ENCODE data around the gene RAB3GAP1.

The RAB3GAP1 gene

DNA sequence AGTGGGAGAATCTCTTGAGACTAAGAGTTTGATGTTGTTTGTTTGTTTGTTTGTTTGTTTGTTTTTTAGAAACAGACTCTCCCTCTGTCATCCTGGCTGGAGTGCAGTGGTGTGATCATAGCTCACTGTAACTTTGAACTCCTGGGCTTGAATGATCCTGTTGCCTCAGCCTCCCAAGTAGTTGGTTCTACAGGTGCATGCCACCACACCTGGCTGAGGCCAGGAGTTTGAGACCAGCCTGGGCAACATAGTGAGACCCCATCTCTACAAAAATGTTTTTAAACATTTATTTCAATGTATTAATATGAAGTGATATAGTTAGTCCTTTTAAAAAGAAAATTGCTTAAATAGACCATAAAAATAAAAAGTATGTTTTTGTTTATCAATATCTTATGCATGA, 40.5 kb upstream of the RAB3GAP1 start:
- no peaks in the 10 kb centered on the region for H3K4me1 ChIP-seq (ENCODE audit: insufficient read depth, low read length)
- H3K27me3 ChIP-seq (ENCODE audit: insufficient read depth, low read length, poor library complexity): no peaks in the 10 kb centered on the region
- H3K9ac ChIP-seq (ENCODE audit: low read depth, low read length): no peak overlapping the region
- H3K79me2 ChIP-seq (ENCODE audit: insufficient read depth, low read length): no peaks in the 10 kb centered on the region
- no peaks in the 10 kb centered on the region for H4K20me1 ChIP-seq (ENCODE audit: insufficient read depth, low read length)
- H3K27ac ChIP-seq (ENCODE audit: low read length): no peak overlapping the region
- no peaks in the 10 kb centered on the region for H3K9me3 ChIP-seq (ENCODE audit: insufficient read depth, low read length, severe bottlenecking)
- DNase-seq: no peak
- H3K4me3 ChIP-seq (ENCODE audit: low read depth in 1 of 2, low read length in 2 of 2): no peak overlapping the region
- H3K4me2 ChIP-seq (ENCODE audit: insufficient read depth, low read length): no peak overlapping the region
- TF ChIP-seq, protein P1, sequence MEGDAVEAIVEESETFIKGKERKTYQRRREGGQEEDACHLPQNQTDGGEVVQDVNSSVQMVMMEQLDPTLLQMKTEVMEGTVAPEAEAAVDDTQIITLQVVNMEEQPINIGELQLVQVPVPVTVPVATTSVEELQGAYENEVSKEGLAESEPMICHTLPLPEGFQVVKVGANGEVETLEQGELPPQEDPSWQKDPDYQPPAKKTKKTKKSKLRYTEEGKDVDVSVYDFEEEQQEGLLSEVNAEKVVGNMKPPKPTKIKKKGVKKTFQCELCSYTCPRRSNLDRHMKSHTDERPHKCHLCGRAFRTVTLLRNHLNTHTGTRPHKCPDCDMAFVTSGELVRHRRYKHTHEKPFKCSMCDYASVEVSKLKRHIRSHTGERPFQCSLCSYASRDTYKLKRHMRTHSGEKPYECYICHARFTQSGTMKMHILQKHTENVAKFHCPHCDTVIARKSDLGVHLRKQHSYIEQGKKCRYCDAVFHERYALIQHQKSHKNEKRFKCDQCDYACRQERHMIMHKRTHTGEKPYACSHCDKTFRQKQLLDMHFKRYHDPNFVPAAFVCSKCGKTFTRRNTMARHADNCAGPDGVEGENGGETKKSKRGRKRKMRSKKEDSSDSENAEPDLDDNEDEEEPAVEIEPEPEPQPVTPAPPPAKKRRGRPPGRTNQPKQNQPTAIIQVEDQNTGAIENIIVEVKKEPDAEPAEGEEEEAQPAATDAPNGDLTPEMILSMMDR (IDR thresholded peaks at IDR 0.05; ENCODE audit: borderline replicate concordance, extremely low read depth, low read length, poor library complexity, severe bottlenecking): no peak
- no peak for TF ChIP-seq EZH2 (IDR thresholded peaks at IDR 0.05; ENCODE audit: borderline replicate concordance, low read depth, low read length, severe bottlenecking)
- no peak for ATAC-seq (ENCODE audit: insufficient read depth, low read depth)
- no peaks in the 10 kb centered on the region for H3K36me3 ChIP-seq (ENCODE audit: insufficient read depth, low read length)
- no peak overlapping the region for H2AFZ ChIP-seq (ENCODE audit: low read depth, low read length)

DNA sequence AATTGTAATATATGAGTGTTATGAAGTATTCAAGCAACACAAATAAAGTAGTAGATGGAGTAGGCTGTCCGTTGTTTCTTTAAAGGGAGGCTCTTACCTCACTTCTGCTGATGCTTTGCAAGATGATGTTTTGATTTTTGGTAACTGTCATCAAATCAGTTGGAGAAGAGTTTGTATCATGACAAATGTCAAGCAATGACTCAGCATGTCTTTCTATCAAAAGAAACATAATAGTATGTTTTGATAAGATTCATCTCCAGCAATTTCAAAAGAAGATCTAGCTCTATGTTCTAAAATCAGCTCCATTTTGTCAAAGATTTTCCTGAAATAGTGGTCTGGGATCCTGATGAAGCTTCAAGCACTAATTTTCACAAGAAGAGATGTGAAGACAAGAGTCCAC, 30.5 kb upstream of the RAB3GAP1 start:
- H3K79me2 ChIP-seq (ENCODE audit: insufficient read depth, low read length): no peaks in the 10 kb centered on the region
- no peak overlapping the region for H3K4me3 ChIP-seq (ENCODE audit: low read depth in 1 of 2, low read length in 2 of 2)
- H3K27me3 ChIP-seq (ENCODE audit: insufficient read depth, low read length, poor library complexity): no peaks in the 10 kb centered on the region
- no peak overlapping the region for H3K9ac ChIP-seq (ENCODE audit: low read depth, low read length)
- no peak overlapping the region for H3K27ac ChIP-seq (ENCODE audit: low read length)
- H3K36me3 ChIP-seq (ENCODE audit: insufficient read depth, low read length): no peaks in the 10 kb centered on the region
- H4K20me1 ChIP-seq (ENCODE audit: insufficient read depth, low read length): no peaks in the 10 kb centered on the region
- TF ChIP-seq, protein P1 (IDR thresholded peaks at IDR 0.05; ENCODE audit: borderline replicate concordance, extremely low read depth, low read length, poor library complexity, severe bottlenecking): no peak
- TF ChIP-seq EZH2 (IDR thresholded peaks at IDR 0.05; ENCODE audit: borderline replicate concordance, low read depth, low read length, severe bottlenecking): no peak
- no peaks in the 10 kb centered on the region for H3K9me3 ChIP-seq (ENCODE audit: insufficient read depth, low read length, severe bottlenecking)
- DNase-seq: no peak
- no peak overlapping the region for H2AFZ ChIP-seq (ENCODE audit: low read depth, low read length)
- no peak for ATAC-seq (ENCODE audit: insufficient read depth, low read depth)
- no peaks in the 10 kb centered on the region for H3K4me1 ChIP-seq (ENCODE audit: insufficient read depth, low read length)
- H3K4me2 ChIP-seq (ENCODE audit: insufficient read depth, low read length): no peak overlapping the region

DNA sequence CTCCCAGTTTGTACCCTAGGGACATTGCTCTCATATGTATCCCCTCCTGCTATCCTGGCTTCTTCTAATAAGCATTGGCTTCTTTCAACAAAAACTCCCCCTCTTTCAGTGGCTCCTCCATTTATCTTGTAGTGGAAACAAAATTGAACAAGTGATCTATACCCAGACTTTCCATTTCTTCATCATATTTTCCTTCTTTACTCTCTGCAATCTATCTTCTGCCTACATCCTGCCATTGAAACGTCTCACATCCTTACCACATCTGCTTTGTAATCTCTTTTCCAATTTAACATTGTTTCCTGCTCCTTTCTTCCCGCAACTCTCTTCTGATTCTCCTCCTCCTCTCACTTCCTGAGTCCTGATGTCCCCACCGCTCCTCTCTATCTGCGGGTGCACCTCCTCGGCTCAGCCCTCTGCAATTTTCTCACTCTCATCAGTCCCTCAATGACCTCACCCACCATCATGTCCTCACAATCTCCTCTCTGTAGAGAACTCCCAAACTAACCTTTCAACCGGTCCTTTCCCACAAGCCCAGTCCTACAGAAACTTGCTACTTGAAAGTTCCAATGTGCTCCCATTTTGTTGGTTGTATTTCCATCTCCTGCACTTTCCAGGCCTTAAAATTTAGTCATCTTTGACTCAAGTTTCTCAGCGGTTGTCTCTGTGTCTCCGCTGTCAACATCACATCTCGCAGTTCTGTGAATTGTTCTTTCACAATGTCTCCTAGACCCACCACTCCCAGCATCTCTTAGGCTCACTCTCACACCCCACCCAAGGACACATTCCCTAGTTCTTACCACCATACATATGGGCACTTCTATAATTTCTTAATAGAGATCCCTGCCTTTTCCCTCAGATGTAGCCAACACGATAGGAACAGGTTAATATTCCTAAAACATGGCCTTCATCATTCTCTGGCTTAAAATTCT, 28.9 kb upstream of the RAB3GAP1 start:
- no peak for DNase-seq
- no peak overlapping the region for H2AFZ ChIP-seq (ENCODE audit: low read depth, low read length)
- no peaks in the 10 kb centered on the region for H3K4me1 ChIP-seq (ENCODE audit: insufficient read depth, low read length)
- no peaks in the 10 kb centered on the region for H3K79me2 ChIP-seq (ENCODE audit: insufficient read depth, low read length)
- no peak overlapping the region for H3K4me3 ChIP-seq (ENCODE audit: low read depth in 1 of 2, low read length in 2 of 2)
- no peak overlapping the region for H3K9ac ChIP-seq (ENCODE audit: low read depth, low read length)
- H3K4me2 ChIP-seq (ENCODE audit: insufficient read depth, low read length): no peak overlapping the region
- H3K27ac ChIP-seq (ENCODE audit: low read length): no peak overlapping the region
- H3K36me3 ChIP-seq (ENCODE audit: insufficient read depth, low read length): no peaks in the 10 kb centered on the region
- no peak for TF ChIP-seq EZH2 (IDR thresholded peaks at IDR 0.05; ENCODE audit: borderline replicate concordance, low read depth, low read length, severe bottlenecking)
- TF ChIP-seq, protein P1 (IDR thresholded peaks at IDR 0.05; ENCODE audit: borderline replicate concordance, extremely low read depth, low read length, poor library complexity, severe bottlenecking): no peak
- no peaks in the 10 kb centered on the region for H3K27me3 ChIP-seq (ENCODE audit: insufficient read depth, low read length, poor library complexity)
- H3K9me3 ChIP-seq (ENCODE audit: insufficient read depth, low read length, severe bottlenecking): no peaks in the 10 kb centered on the region
- no peaks in the 10 kb centered on the region for H4K20me1 ChIP-seq (ENCODE audit: insufficient read depth, low read length)
- ATAC-seq (ENCODE audit: insufficient read depth, low read depth): no peak

All from DND-41 (cell line).